Measurements from ENCODE around the gene MAF.

Gene MAF

DNA sequence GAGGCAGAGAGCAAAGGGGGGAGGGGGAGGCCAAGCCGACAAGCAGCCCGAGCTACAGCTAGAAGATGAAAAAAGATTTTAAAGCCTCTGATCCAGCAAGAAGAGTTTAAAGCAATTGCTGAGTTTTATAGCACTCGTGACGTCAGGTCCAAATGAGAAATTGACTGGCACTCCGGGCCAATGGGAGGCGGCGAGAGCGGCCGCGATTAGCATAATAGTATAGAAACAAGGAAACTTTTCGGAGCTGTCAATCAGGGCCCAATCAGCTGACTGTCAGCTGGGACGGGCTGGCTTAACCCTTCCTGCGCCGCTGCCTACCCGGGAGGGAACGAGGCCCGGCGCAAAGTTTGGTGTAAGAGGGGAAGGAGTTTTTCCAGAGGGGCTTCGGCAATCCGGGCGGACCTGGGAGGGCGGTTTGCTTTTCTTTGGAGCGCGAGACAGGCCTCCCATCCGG is at the start of gene MAF:
TSS of gene MAF (minus strand) at position 100 of the 454 bp plus-strand sequence. CDS start 835 bp downstream, outside the sequence.
- peak; percentile 3 for DNase-seq

DNA sequence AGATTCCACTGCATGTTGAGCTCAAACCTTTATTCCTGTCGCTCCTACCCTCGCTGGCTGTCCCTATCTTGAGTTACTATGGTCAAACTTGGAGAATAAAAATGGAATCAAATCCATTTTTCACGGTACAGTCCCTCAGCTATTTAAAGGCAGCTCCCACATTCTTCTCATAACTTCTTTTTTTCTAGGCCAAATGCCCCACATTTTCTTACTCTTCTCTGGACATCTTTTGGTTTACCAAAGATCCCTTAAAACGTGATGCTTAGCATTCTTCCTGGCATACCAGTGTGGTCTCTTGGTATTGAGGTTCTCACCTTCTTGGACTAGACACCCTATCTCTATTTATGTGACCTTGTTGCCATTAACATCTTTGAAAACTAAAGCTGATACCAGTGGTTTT is 48.3 kb upstream of the MAF start:
- DNase-seq: no peak

DNA sequence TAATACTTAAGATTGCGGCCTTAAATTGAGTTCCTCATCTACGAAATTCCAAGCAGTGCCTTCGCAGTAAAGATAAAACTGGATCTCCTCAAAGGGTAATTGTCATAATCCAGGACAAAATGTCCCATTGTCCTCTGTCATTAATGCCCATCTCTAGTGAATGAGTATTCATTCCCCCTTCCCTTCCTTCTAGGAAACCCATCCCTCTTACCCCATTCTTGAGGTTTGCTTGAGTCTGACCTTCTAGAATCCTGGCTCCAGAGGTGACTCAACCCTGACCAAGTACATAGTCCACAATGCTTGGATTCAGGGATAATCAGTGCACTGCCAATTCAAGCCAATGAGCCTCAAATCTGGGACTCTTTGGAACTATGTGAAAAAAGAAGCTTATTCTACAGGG is 47.0 kb upstream of the MAF start:
- no peak for DNase-seq

GRCh38 chr16:79645701-79646100 is 45.2 kb upstream of the MAF start:
- no peak for DNase-seq

DNA sequence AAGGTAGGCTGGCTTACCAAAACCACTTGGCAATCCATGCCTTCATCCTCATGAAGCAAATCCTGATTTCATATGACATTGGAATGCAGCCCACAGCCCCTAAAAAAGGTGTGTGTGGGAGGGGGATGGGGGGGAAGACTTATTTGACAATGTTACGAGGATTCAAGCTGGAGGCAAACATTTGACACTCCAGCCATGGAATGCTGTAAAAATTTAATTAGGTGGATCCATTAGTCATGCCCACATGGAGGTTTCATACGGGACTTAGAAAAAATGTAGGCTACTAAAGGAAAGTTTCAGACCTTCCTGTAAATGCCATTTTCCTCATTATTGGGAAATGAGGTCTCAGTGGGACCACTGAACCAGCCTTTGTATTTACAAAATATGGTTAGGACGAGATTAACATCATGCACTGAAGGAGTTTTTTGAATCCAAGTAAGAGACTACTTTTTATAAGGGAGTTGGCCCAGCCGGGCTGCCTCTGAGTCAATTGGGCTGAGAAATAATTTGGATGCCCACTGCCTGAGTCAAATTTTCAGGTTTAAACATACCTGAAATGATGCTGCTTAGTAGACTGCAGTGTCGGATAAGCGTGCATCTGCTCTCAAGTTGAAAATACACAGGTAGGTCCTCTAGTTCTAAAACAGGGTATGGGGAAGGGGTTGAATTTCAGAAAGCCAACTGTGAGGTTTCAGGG is 44.6 kb upstream of the MAF start:
- DNase-seq: no peak

GRCh38 chr16:79642652-79643051 is 42.1 kb upstream of the MAF start:
- no peak for DNase-seq

DNA sequence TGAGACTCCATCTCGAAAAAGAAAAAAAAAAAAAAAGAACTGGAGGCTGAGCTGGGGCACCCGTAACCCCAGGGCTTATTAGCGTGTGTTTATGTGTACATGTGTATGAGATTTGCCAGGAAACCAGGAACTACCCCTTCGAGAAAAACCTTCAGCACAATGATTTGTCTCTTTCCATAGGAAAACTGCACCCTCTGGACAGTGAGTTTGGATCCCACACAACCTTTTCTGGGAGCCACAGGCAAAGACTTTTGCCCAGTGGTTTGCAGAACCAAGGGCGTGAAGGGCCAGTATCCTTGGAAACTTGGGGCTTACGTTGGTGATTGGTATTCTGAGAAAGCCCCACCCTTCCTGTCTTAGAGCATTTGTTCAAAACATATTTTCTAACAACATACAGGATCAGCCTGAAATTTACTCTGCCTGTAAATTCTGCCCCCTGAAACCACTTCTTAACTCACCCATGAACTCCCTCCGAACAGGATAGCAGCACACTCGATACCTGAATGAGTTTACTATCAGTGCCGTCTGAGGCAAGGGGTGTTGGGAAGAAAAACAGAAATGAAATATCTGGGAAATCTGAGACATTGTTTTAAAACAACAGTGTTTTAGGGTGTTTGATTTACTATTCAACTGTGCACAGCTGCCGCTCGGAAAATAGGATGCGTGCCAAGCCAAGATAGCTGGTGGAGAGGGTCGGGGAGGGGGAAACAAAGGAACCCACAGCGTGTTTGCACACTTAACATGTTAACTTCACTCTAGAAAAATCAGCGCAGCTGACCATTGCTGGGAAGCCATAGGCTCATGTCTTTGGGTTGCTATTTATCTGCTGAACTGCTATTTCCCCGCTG is 40.2 kb upstream of the MAF start:
- no peak for DNase-seq

- DNase-seq: no peak
These were observed 39.2 kb upstream of the MAF start for GRCh38 chr16:79639576-79640311.

DNA sequence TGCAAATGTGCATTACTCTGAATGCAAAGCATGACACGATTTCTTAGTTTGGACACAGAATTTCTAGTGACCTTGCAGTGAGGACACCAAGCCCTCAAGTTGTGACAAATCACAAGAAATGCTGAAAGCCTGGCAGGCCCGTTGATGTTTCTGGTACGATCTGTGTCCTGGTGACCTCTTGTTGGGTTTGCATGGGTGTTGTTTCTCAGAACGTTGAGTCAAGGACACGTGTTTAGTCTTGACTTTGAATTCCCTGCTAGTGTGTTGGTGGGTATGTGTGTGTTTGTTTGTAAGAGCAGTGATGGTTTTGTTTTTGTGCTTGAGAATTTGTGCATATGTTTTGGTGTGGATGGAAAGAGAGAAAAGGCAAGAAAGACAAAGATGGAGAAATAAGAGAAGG is 37.8 kb upstream of the MAF start:
- DNase-seq: no peak

DNA sequence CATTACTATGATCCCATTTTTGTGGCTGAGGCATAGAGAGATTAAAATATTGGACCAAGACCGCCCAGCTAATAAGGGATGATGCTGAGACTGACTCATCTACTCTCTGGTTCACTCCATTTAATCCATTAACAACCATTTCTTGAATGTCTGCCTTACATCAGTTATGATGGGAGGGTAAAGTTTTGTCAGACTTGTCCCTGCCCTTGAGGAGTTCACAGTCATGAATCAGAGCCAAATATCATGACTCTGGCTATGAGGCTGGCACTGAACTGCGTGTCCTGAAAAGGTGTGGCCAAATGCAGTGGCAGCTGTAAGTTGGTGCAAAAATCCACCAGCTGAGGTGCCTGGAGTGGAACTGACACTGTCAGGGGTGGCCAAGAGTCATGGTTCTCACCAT is 35.0 kb upstream of the MAF start:
- DNase-seq: no peak

GRCh38 chr16:79634298-79634697 is 33.8 kb upstream of the MAF start:
- DNase-seq: no peak

GRCh38 chr16:79632289-79632688 is 31.8 kb upstream of the MAF start:
- DNase-seq: no peak

DNA sequence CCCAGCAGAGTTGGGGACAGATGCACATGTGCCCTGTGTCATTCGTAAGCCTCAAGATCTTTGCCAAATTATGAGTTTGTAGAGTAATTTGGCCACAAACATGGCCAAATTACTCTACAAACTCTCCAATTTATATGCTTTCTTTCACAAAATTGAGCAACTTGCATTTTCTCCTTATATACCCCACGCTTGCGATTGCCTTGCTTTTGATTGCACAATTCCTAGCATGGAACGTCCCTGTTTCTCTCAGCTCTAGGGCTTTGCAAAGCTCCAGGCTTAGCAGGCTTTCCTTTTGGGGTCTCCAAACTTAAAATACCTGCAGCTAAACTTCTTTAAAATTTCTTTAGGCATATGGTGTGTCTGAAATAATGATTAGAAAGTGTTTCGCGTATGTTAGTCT is 28.5 kb upstream of the MAF start:
- DNase-seq: no peak

GRCh38 chr16:79628501-79628975 is 28.0 kb upstream of the MAF start:
- DNase-seq: no peak

GRCh38 chr16:79627092-79627491 is 26.6 kb upstream of the MAF start:
- DNase-seq: no peak

- no peak for DNase-seq
These were observed 25.2 kb upstream of the MAF start for GRCh38 chr16:79625738-79626137.

DNA sequence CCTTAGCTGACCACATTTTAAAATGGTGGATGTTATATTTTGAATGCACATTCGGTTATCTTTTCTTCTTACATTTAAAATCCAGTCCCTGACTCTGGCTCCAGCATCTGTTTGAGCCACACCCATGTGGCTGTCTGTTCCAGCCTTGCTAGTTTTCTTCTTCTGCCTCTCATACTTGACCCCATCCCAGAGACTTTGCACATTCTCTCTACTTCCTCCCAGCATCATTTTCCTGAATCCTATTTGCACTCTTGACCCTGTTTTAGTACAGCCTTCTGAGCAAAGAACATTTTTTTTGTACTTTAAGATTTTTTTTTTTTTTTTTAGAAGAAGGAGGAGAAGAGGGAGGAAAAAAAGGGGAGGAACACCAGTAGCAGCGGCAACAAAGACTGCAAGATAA is 23.3 kb upstream of the MAF start:
- DNase-seq: no peak

- no peak for DNase-seq
These were observed 22.5 kb upstream of the MAF start for GRCh38 chr16:79623062-79623461.

DNA sequence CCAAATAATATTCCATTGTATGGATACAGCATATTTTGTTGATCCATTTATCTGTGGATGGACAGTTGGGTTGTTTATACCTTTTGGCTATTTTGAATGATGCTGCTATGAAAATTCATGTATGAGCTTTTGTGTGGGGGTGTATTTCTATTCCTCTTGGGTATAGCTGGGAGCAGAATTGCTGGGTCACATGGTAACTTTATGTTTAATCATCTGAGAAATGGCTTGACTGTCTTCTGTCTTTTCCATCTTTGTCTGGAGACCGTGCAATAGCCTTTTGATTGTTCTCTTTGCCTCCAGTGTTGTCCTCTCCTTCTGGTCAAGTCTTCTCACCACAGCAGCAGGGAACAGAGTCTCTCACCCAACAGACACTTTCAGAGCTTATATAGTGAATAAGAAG is 20.5 kb upstream of the MAF start:
- DNase-seq: no peak

GRCh38 chr16:79618692-79619050 is 18.1 kb upstream of the MAF start:
- no peak for DNase-seq

DNA sequence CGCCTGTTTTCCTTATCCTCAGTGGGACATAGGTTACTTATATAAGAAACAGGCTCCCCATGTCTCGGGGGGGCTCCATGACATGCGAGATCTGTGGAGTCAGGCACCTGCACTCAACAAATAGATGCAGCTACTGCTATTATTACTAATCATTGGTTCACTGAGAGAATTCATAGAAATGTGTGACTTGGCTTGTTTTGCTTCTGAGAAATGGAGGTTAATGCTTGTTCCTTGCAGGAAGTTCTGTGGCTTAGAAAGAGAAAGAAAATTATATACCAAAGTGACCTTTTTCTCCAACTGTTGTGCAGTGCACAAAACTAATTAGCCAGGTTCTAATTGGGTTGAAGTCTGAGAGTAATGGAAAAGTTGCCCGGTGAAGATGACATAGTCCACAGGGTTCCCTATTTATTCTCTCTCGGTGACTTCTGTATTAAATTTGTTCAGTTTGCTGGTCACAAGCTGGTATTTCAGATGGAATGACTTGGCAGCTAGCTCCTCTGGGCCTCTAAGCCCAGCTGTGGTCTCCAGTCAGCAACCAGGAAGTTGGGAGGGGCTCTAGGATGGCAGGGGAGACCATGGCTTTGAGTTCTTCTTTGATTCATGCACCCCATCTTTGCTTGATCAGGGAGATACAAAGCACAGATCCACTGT is 17.6 kb upstream of the MAF start:
- no peak for DNase-seq

- DNase-seq: no peak
These were observed 12.5 kb upstream of the MAF start for GRCh38 chr16:79613009-79613408.

GRCh38 chr16:79612207-79612606 is 11.7 kb upstream of the MAF start:
- no peak for DNase-seq

All from KG1 (cell line).